ENCODE results near the gene CTSH. TPM values are rescaled to one million over a fixed set of nuclear protein-coding genes. Genes with fewer than 3 reads are reported as not detected.

CTSH gene
- total RNA-seq = 14.8 and 18.4 TPM in 2 replicates

DNA sequence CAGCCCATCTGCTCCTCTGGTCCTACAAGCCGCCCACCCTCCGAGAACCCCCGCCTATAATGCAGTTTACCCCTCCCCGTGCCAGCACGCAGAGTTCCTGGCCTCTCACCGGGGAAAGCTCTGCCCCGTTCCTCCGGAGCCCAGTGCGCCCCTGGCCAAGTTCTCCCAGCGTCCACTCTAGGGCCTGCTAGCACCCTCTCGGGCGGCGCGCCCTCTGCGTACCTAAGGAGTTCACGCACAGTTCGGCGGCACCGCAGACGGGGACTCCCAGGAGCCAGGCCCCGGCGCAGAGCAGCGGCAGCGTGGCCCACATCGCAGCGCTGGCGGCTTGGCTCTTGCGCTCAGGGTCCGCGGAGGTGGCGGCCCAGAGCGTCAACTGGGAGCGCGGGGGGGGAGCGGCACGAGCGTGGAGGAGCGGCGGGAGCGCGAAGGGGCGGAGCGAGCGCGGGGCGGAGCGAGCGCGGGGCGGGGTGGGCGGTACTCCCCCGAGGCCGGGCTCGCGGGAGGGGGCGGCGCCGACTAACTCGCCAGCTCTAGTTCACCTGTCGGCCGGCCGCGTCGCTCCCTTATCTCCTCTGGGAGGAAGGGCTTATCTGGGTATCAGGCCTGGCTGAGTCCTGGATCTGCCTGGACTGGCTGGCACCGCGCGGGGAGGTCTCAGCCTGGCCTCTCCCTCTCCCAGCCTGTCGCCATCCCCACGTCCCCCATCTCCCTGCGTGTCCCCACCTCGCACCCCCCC lies at the start of gene CTSH:
Gene CTSH, minus strand, starts transcription at position 378 of the 739 bp plus-strand sequence. Its CDS starts 65 bp downstream, at position 313.

DNA sequence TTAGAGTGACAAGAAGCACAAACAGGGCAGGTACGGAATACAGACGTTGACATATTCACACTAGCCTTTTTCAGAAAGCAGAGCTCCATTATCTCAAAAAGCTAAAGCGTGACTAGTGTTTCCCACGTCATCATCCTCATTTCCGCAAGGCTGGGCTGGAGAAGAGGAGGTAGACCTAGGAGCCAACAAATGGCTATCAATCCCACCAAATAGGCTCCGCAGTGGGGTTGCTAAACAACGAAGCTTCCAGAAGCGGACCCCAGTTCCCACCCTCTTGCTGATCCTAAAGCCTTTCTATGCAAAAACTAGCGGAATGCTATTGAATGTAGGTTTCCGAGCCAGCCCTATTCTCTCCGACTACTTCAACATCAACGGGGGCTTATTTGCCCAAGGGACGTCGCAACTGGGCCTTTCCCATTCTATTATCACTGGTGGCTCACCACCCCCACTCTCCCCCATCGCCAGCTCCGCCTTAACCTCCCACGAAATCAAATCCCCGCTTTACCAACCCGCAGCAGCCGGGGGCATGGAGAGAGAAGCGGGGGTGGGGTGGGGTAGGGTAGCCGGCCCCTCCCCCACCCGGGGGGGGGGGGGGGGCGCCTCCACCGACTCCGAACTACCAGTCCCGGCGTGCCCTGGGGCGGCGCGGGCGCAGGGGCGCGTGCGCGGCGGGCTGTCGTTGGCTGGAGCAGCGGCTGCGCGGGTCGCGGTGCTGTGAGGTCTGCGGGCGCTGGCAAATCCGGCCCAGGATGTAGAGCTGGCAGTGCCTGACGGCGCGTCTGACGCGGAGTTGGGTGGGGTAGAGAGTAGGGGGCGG lies 72.5 kb downstream of the CTSH start, which contains the start of gene MORF4L1:
Gene MORF4L1, plus strand, starts transcription at position 736 of the 817 bp plus-strand sequence. CDS start 128 bp downstream, outside the sequence.

Other genes with a start within 250 kb of the CTSH start
- 12.6 and 13.6 TPM in 2 replicates for gene ADAMTS7, start 133.6 kb downstream of the CTSH start, total RNA-seq
- gene MORF4L1, start 72.2 kb downstream of the CTSH start, total RNA-seq = 285 and 318 TPM in 2 replicates
- gene RASGRF1, start 145.7 kb upstream of the CTSH start, total RNA-seq = not detected in 2 replicates

All from cardiac ventricle fibroblast (primary cell).